ENCODE results near the gene ZNF324.

ZNF324 gene

DNA sequence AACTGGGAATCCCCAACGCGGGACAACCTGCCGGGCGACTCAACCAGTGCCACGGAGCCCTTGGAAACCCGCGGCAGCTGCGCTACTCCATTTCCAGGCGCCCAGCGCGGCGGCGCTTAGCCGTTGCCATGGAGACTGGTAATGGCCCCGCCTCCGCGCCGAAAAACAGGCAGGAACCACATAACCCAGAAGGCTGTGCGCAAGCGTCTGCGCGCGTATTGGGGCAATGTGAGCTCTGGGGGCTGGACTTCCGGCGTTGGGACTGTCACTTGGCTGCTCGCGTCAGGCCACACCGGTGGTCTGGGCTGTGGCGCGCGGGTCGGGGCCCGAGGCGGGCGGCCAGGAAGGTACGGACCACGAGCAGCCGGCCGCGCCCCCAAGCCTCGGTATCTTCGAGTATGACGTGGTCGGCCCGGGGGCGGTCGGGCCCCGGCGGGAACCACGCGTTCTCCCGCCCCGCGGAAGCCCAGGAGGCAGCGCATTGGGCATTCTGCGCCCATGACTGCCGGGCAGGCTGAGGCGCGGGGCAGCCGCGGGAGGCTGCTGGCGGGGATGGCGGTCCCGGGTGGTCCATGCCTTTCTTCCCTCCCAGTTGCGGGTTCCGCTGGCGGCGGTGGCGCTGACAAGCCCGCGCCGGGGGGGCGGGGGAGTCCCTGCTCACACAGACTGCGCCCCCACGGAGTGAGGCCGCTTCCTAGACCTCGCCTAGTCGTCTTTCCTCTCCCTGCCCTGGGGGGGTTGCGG, 15.3 kb upstream of the ZNF324 start, which contains the start of gene ZNF324B:
Gene ZNF324B, plus strand, starts transcription at position 265 of the 744 bp plus-strand sequence. CDS start 2,080 bp downstream, outside the sequence.
- no peaks in the 10 kb centered on the region for H3K79me1 ChIP-seq (ENCODE audit: low read length)
- no peaks in the 10 kb centered on the region for H3K36me3 ChIP-seq (ENCODE audit: control insufficient read depth, insufficient read depth, low read length)
- H3K4me2 ChIP-seq (ENCODE audit: low read length), result peak within 1 kb of the TSS; percentile 79
- H3K4me3 ChIP-seq (ENCODE audit: low read length), result peak within 1 kb of the TSS; percentile 61
- no peak within 1 kb of the TSS for H3K4ac ChIP-seq (ENCODE audit: low read depth, low read length)
- no peak within 1 kb of the TSS for H3K27ac ChIP-seq (ENCODE audit: low read depth, low read length)
- H3K27me3 ChIP-seq (ENCODE audit: insufficient read depth, low read length, poor library complexity), result no peaks in the 10 kb centered on the region
- no CpG with 5 or more reads among the region's 79 CpGs for WGBS (ENCODE audit: extremely low coverage, insufficient coverage, low lambda C conversion rate)
- H4K5ac ChIP-seq (ENCODE audit: low read length), result no peak within 1 kb of the TSS
- peak within 1 kb of the TSS; percentile 84 for H3K56ac ChIP-seq (ENCODE audit: low read length)
- H3K9ac ChIP-seq (ENCODE audit: low read length), result peak within 1 kb of the TSS; percentile 78
- no peaks in the 10 kb centered on the region for H3K4me1 ChIP-seq (ENCODE audit: control insufficient read depth, low read depth, low read length)
- H2BK120ac ChIP-seq (ENCODE audit: low read depth, low read length), result no peak within 1 kb of the TSS
- H2BK5ac ChIP-seq (ENCODE audit: low read length), result no peak within 1 kb of the TSS
- no peak within 1 kb of the TSS for H3K18ac ChIP-seq (ENCODE audit: low read length)
- no peak within 1 kb of the TSS for H4K8ac ChIP-seq (ENCODE audit: low read depth, low read length)
- no peak within 1 kb of the TSS for H2BK15ac ChIP-seq (replicated peaks; ENCODE audit: low read depth)
- no peak within 1 kb of the TSS for H3K23ac ChIP-seq (ENCODE audit: low read length)
- peak; percentile 98 for DNase-seq
- no peaks in the 10 kb centered on the region for H3K79me2 ChIP-seq (ENCODE audit: control insufficient read depth, insufficient read depth, low read length)
- H2AK5ac ChIP-seq (ENCODE audit: low read length), result no peak within 1 kb of the TSS

GRCh38 chr19:58453743-58454142, 13.1 kb upstream of the ZNF324 start:
- Histone ChIP-seq H3K56ac (ENCODE audit: low read length) (no peak overlapping the region), H3K4me1 (ENCODE audit: control insufficient read depth, low read depth, low read length) (no peaks in the 10 kb centered on the region), H3K4ac (ENCODE audit: low read depth, low read length) (no peak overlapping the region), H4K5ac (ENCODE audit: low read length) (no peak overlapping the region), H2BK5ac (ENCODE audit: low read length) (no peak overlapping the region), H2BK15ac (replicated peaks; ENCODE audit: low read depth) (no peak overlapping the region), H3K4me3 (ENCODE audit: low read length) (no peak overlapping the region), H2BK120ac (ENCODE audit: low read depth, low read length) (no peak overlapping the region), H3K79me2 (ENCODE audit: control insufficient read depth, insufficient read depth, low read length) (no peaks in the 10 kb centered on the region), H3K23ac (ENCODE audit: low read length) (no peak overlapping the region), H3K4me2 (ENCODE audit: low read length) (no peak overlapping the region), H3K9ac (ENCODE audit: low read length) (no peak overlapping the region), H3K36me3 (ENCODE audit: control insufficient read depth, insufficient read depth, low read length) (no peaks in the 10 kb centered on the region), H3K27me3 (ENCODE audit: insufficient read depth, low read length, poor library complexity) (no peaks in the 10 kb centered on the region), H4K8ac (ENCODE audit: low read depth, low read length) (no peak overlapping the region), H2AK5ac (ENCODE audit: low read length) (no peak overlapping the region), H3K18ac (ENCODE audit: low read length) (no peak overlapping the region), H3K27ac (ENCODE audit: low read depth, low read length) (no peak overlapping the region), H3K79me1 (ENCODE audit: low read length) (no peaks in the 10 kb centered on the region)
- no peak for DNase-seq
- whole genome bisulfite sequencing (ENCODE audit: extremely low coverage, insufficient coverage, low lambda C conversion rate), result no CpG with 5 or more reads among the region's 6 CpGs

DNA sequence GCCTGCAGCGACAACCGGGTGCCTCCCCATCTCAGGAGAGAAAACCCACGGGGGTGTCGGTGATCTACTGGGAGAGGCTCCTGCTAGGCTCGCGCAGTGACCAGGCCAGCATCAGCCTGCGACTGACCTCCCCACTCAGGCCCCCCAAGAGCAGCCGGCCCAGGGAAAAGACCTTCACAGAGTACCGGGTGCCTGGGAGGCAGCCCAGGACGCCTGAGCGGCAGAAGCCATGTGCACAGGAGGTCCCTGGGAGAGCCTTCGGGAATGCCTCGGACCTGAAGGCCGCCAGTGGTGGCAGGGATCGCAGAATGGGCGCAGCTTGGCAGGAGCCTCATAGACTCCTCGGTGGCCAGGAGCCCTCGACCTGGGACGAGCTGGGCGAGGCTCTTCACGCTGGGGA, 11.6 kb upstream of the ZNF324 start:
- DNase-seq, result no peak
- Histone ChIP-seq H2BK15ac (replicated peaks; ENCODE audit: low read depth) (no peak overlapping the region), H3K79me1 (ENCODE audit: low read length) (no peaks in the 10 kb centered on the region), H3K9ac (ENCODE audit: low read length) (no peak overlapping the region), H3K18ac (ENCODE audit: low read length) (no peak overlapping the region), H3K27me3 (ENCODE audit: insufficient read depth, low read length, poor library complexity) (no peaks in the 10 kb centered on the region), H3K27ac (ENCODE audit: low read depth, low read length) (no peak overlapping the region), H3K4me1 (ENCODE audit: control insufficient read depth, low read depth, low read length) (no peaks in the 10 kb centered on the region), H2BK5ac (ENCODE audit: low read length) (no peak overlapping the region), H3K79me2 (ENCODE audit: control insufficient read depth, insufficient read depth, low read length) (no peaks in the 10 kb centered on the region), H3K4me2 (ENCODE audit: low read length) (no peak overlapping the region), H3K4me3 (ENCODE audit: low read length) (no peak overlapping the region), H3K56ac (ENCODE audit: low read length) (no peak overlapping the region), H3K36me3 (ENCODE audit: control insufficient read depth, insufficient read depth, low read length) (no peaks in the 10 kb centered on the region), H4K8ac (ENCODE audit: low read depth, low read length) (no peak overlapping the region), H2AK5ac (ENCODE audit: low read length) (no peak overlapping the region), H3K4ac (ENCODE audit: low read depth, low read length) (no peak overlapping the region), H3K23ac (ENCODE audit: low read length) (no peak overlapping the region), H2BK120ac (ENCODE audit: low read depth, low read length) (no peak overlapping the region), H4K5ac (ENCODE audit: low read length) (no peak overlapping the region)
- no CpG with 5 or more reads among the region's 21 CpGs for WGBS (ENCODE audit: extremely low coverage, insufficient coverage, low lambda C conversion rate)

DNA sequence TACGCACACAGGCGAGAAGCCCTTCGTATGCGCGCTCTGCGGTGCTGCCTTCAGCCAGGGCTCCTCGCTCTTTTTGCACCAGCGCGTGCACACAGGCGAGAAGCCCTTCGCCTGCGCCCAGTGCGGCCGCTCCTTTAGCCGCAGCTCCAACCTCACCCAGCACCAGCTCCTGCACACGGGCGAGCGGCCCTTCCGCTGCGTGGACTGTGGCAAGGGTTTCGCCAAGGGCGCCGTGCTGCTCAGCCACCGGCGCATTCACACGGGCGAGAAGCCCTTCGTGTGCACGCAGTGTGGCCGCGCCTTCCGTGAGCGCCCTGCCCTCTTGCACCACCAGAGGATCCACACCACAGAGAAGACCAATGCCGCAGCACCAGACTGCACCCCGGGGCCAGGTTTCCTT, 10.8 kb upstream of the ZNF324 start:
- Histone ChIP-seq H3K4ac (ENCODE audit: low read depth, low read length) (no peak overlapping the region), H2AK5ac (ENCODE audit: low read length) (no peak overlapping the region), H3K23ac (ENCODE audit: low read length) (no peak overlapping the region), H3K9ac (ENCODE audit: low read length) (no peak overlapping the region), H3K4me3 (ENCODE audit: low read length) (no peak overlapping the region), H4K8ac (ENCODE audit: low read depth, low read length) (no peak overlapping the region), H2BK5ac (ENCODE audit: low read length) (no peak overlapping the region), H3K79me1 (ENCODE audit: low read length) (no peaks in the 10 kb centered on the region), H3K4me2 (ENCODE audit: low read length) (no peak overlapping the region), H3K79me2 (ENCODE audit: control insufficient read depth, insufficient read depth, low read length) (no peaks in the 10 kb centered on the region), H3K18ac (ENCODE audit: low read length) (no peak overlapping the region), H3K27me3 (ENCODE audit: insufficient read depth, low read length, poor library complexity) (no peaks in the 10 kb centered on the region), H2BK120ac (ENCODE audit: low read depth, low read length) (no peak overlapping the region), H3K27ac (ENCODE audit: low read depth, low read length) (no peak overlapping the region), H3K36me3 (ENCODE audit: control insufficient read depth, insufficient read depth, low read length) (no peaks in the 10 kb centered on the region), H2BK15ac (replicated peaks; ENCODE audit: low read depth) (no peak overlapping the region), H3K4me1 (ENCODE audit: control insufficient read depth, low read depth, low read length) (no peaks in the 10 kb centered on the region), H3K56ac (ENCODE audit: low read length) (no peak overlapping the region), H4K5ac (ENCODE audit: low read length) (no peak overlapping the region)
- no peak for DNase-seq
- WGBS (ENCODE audit: extremely low coverage, insufficient coverage, low lambda C conversion rate), result no CpG with 5 or more reads among the region's 35 CpGs

DNA sequence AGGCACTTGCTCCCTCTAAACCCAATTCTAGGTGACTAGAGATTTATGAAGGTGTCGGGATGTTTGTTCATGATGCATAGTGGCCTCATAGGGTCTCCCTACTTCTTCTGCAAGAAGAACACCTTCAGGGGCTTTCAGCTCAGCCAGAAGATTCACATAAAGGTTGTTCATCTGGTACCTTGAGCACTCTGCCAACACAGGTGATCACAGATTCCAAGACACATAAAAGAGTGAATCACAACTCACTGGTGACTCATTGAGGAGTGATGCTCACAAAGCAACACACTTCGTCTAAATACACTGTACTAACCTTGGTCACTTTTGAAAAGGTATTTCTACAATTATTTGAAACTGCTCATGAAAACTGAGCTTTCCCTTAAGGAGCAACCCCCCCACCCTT, 6.8 kb upstream of the ZNF324 start:
- no peaks in the 10 kb centered on the region for H3K79me2 ChIP-seq (ENCODE audit: control insufficient read depth, insufficient read depth, low read length)
- no peak overlapping the region for H3K23ac ChIP-seq (ENCODE audit: low read length)
- H3K4me1 ChIP-seq (ENCODE audit: control insufficient read depth, low read depth, low read length), result no peaks in the 10 kb centered on the region
- no peak overlapping the region for H4K8ac ChIP-seq (ENCODE audit: low read depth, low read length)
- H3K79me1 ChIP-seq (ENCODE audit: low read length), result no peaks in the 10 kb centered on the region
- H3K18ac ChIP-seq (ENCODE audit: low read length), result no peak overlapping the region
- H3K36me3 ChIP-seq (ENCODE audit: control insufficient read depth, insufficient read depth, low read length), result no peaks in the 10 kb centered on the region
- H3K56ac ChIP-seq (ENCODE audit: low read length), result no peak overlapping the region
- H2BK120ac ChIP-seq (ENCODE audit: low read depth, low read length), result no peak overlapping the region
- no peak overlapping the region for H2AK5ac ChIP-seq (ENCODE audit: low read length)
- DNase-seq, result no peak
- WGBS (ENCODE audit: extremely low coverage, insufficient coverage, low lambda C conversion rate), result no CpG with 5 or more reads among the region's 2 CpGs
- no peak overlapping the region for H3K9ac ChIP-seq (ENCODE audit: low read length)
- H2BK5ac ChIP-seq (ENCODE audit: low read length), result no peak overlapping the region
- no peak overlapping the region for H4K5ac ChIP-seq (ENCODE audit: low read length)
- H2BK15ac ChIP-seq (replicated peaks; ENCODE audit: low read depth), result no peak overlapping the region
- H3K4ac ChIP-seq (ENCODE audit: low read depth, low read length), result no peak overlapping the region
- no peaks in the 10 kb centered on the region for H3K27me3 ChIP-seq (ENCODE audit: insufficient read depth, low read length, poor library complexity)
- no peak overlapping the region for H3K4me3 ChIP-seq (ENCODE audit: low read length)
- H3K4me2 ChIP-seq (ENCODE audit: low read length), result no peak overlapping the region
- H3K27ac ChIP-seq (ENCODE audit: low read depth, low read length), result no peak overlapping the region

Measured in mesendoderm (in vitro differentiated cells).